ENCODE data around the gene PCP2. TPM values are rescaled to one million over a fixed set of nuclear protein-coding genes. Genes with fewer than 3 reads are reported as not detected.

Gene PCP2
- total RNA-seq, 4 donors from 2014 or later = 2.3 to 13.4 (median 7.8) TPM; not detected in 1

GRCh38 chr19:7648265-7649014 is 14.9 kb upstream of the PCP2 start:
- no peak for DNase-seq
- Histone ChIP-seq H3K4me1 (peaks cover 0 to 9% (median 0%) of the 10 kb centered on the region in 4 donors), H3K27me3 (no peaks in the 10 kb centered on the region), H3K4me3 (no peak overlapping the region), H3K36me3 (peaks cover 0 to 25% (median 0%) of the 10 kb centered on the region in 3 donors), H3K9me3 (no peaks in the 10 kb centered on the region), H3K27ac (no peak overlapping the region)
- TF ChIP-seq CTCF (IDR thresholded peaks at IDR 0.05) = no peak
- TF ChIP-seq POLR2A (IDR thresholded peaks at IDR 0.05) = no peak

GRCh38 chr19:7647156-7647555 is 13.6 kb upstream of the PCP2 start:
- Histone ChIP-seq H3K27ac (no peak overlapping the region), H3K4me1 (peaks cover 0 to 6% (median 0%) of the 10 kb centered on the region in 4 donors), H3K9me3 (no peaks in the 10 kb centered on the region), H3K36me3 (peaks cover 0 to 33% (median 0%) of the 10 kb centered on the region in 3 donors), H3K27me3 (no peaks in the 10 kb centered on the region), H3K4me3 (no peak overlapping the region)
- TF ChIP-seq CTCF (IDR thresholded peaks at IDR 0.05) (no peak), POLR2A (IDR thresholded peaks at IDR 0.05) (no peak)
- DNase-seq = no peak

- H3K27me3 ChIP-seq = no peaks in the 10 kb centered on the region
- H3K36me3 ChIP-seq = peaks cover 0 to 35% (median 0%) of the 10 kb centered on the region in 3 donors
- no peak overlapping the region for H3K27ac ChIP-seq
- DNase-seq = no peak
- no peak overlapping the region for H3K4me3 ChIP-seq
- H3K4me1 ChIP-seq = no peaks in the 10 kb centered on the region
- H3K9me3 ChIP-seq = no peaks in the 10 kb centered on the region
- no peak for TF ChIP-seq CTCF (IDR thresholded peaks at IDR 0.05)
- no peak for TF ChIP-seq POLR2A (IDR thresholded peaks at IDR 0.05)
Observed at GRCh38 chr19:7646426-7646700, 12.8 kb upstream of the PCP2 start.

- Histone ChIP-seq H3K9me3 (no peaks in the 10 kb centered on the region), H3K27ac (no peak overlapping the region), H3K36me3 (peaks cover 0 to 37% (median 0%) of the 10 kb centered on the region in 3 donors), H3K4me3 (no peak overlapping the region), H3K27me3 (no peaks in the 10 kb centered on the region), H3K4me1 (no peaks in the 10 kb centered on the region)
- DNase-seq = no peak
- no peak for TF ChIP-seq POLR2A (IDR thresholded peaks at IDR 0.05)
- TF ChIP-seq CTCF (IDR thresholded peaks at IDR 0.05) = no peak
Observed at GRCh38 chr19:7645656-7646425, 12.3 kb upstream of the PCP2 start.

GRCh38 chr19:7645163-7645562 is 11.6 kb upstream of the PCP2 start:
- Histone ChIP-seq H3K4me1 (no peaks in the 10 kb centered on the region), H3K27ac (no peak overlapping the region), H3K9me3 (no peaks in the 10 kb centered on the region), H3K36me3 (peaks cover 0 to 44% (median 0%) of the 10 kb centered on the region in 3 donors), H3K27me3 (no peaks in the 10 kb centered on the region), H3K4me3 (no peak overlapping the region)
- no peak for DNase-seq
- TF ChIP-seq CTCF (IDR thresholded peaks at IDR 0.05) (no peak), POLR2A (IDR thresholded peaks at IDR 0.05) (no peak)

Data from Peyer's patch (tissue), 4 donors.